GM12873 (cell line): ENCODE measurements around the gene L3MBTL1.

ENCODE experiments used
- TF ChIP-seq, protein P1 (sequence below): IDR thresholded peaks from 2 replicates; pipeline ENCODE4 v1.5.1; 2012; ENCODE audit warnings: low read depth, mild to moderate bottlenecking, moderate library complexity, low read length, control low read depth; ENCODE audit not compliant: insufficient read depth; ENCODE audit errors: missing control alignments

L3MBTL1 gene

DNA sequence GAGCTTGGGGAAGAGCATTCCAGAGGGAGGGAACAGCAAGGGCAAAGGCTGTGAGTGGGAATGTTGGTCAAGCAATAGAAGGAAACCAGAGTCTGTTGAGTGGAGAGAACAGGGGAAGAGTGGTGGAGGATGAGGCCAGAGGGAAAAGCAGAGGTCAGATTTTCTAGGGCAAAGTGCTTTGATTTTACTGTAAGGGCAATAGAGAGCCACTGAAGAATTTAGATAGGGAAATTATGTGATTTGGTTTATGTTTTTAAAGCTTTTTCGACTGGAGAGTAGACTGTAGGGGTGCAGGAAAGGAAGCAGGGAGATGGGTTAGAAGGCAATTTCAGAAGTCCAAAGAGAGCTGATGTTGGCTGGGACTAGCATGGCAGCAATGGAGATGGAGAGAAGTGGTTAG lies 4.4 kb downstream of the L3MBTL1 start:
- TF ChIP-seq, protein P1, sequence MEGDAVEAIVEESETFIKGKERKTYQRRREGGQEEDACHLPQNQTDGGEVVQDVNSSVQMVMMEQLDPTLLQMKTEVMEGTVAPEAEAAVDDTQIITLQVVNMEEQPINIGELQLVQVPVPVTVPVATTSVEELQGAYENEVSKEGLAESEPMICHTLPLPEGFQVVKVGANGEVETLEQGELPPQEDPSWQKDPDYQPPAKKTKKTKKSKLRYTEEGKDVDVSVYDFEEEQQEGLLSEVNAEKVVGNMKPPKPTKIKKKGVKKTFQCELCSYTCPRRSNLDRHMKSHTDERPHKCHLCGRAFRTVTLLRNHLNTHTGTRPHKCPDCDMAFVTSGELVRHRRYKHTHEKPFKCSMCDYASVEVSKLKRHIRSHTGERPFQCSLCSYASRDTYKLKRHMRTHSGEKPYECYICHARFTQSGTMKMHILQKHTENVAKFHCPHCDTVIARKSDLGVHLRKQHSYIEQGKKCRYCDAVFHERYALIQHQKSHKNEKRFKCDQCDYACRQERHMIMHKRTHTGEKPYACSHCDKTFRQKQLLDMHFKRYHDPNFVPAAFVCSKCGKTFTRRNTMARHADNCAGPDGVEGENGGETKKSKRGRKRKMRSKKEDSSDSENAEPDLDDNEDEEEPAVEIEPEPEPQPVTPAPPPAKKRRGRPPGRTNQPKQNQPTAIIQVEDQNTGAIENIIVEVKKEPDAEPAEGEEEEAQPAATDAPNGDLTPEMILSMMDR, result no peak

DNA sequence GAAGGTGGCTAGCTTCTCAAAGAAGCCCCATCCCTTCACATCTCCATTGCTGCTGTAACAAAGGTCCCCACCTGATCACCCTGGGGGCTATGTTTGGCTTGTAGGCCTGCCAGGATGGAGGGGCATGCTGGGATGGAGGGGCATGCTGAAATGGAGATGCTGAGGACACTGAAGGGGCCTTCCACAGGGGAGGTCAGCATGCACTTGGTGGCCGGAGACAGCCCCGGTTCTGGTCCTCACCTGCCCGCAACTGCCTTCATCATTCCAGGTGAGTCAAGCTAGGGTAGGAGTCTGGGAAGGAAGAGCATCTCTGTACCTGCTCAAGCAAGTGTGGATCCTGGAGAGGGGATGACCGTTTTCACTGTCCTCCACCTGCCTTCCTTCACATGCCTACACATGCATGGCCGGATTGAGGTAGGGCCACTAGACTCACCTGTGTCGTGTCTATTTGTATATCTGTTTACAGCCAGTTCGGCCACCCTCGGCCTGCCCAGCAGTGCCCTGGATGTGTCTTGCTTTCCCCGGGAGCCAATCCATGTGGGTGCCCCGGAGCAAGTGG lies 6.0 kb downstream of the L3MBTL1 start:
- TF ChIP-seq, protein P1, result no peak

DNA sequence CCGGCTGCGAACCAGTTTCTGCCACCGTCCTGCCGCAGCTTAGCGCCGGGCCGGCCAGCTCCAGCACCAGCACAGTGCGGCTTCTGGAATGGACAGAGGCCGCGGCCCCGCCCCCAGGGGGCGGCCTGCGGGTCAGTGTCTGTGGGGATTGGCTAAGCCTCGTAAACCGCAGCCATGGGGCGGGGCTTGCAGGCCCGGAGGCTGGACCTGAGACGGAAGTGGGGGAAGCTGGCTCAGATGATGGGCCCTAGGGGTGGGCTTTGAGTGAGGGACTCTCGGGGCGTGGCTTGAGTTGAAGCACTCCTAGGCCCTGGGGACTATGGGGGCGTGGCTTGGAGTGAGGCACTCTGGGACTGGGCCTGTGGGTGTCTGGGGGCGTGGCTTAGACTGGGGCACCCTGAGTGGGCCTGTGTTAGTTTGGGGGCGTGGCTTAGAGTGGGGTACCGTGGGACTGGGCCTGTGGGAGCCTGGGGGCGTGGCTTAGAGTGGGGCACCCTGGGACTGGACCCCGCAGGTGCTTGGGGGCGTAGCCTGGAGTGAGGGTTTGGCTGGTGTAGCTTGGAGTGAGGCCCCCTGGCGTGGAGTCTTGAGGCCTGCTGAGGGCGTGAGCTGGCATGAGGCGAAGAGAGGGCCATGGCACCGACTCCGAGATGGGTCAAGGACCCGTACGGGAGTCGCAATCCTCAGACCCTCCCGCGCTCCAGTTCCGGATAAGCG lies 6.6 kb downstream of the L3MBTL1 start:
- TF ChIP-seq, protein P1, result peak; percentile 45

DNA sequence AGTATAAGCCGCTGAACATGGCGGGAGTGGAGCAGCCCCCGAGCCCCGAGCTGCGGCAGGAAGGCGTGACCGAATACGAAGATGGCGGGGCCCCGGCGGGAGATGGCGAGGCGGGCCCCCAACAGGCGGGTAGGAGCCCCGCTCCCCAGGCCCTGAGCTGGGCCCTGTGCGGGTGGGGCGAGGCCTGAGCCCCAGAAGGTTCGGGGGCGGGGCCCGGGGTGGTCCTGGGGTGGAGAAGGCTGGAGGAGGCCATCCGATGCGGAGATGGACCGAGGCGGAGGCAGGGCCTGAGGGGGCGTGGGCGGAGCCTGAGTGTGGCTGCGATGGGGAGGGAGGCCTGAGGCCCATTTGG lies 7.1 kb downstream of the L3MBTL1 start:
- TF ChIP-seq, protein P1, result no peak

DNA sequence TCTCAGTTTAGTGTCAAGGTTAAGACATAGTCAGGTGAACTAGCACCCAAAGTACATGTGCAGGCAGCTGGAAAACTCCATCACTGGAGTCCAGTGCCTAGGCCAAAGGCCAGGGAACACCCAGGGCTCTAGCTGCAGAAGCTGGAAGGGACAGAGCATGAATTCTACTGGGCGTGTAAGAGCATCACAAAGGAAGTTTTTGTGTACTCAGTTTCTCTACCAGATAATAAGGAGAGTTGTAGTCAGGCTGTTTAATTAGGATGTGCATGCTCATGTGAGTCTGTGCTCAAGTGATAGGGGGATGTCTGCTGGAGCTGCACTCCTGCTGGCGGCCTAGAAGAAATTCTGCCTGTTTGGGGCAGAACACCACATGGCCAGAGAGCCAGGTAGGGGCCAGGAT lies 8.1 kb downstream of the L3MBTL1 start:
- TF ChIP-seq, protein P1, result no peak

DNA sequence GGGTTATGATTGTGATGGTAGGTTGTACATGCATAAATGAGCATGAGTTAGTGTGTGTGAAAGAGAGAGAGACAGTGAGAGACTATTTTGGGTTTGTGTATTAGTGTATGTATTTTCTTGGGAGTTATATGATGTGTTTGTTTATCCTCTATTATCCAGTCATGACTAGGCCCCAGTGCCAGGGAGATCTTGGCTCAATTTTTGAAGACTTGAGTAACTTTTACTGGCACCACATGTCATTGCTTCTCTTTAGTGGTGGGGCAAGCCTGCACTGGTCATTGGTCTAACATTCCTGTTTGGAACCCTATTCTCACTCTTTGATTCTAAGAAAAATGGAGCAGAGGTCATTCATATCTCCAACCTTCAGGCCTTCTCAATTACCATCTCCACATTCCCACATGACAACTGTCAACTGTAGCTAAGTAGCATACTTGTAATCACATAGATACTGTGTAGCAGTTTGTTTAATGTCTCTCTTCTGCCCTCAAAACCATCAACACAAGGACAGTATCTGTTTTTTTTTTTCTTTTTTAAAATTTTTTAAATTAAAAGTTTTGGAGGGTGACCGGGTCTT lies 8.8 kb downstream of the L3MBTL1 start:
- TF ChIP-seq, protein P1, result no peak

DNA sequence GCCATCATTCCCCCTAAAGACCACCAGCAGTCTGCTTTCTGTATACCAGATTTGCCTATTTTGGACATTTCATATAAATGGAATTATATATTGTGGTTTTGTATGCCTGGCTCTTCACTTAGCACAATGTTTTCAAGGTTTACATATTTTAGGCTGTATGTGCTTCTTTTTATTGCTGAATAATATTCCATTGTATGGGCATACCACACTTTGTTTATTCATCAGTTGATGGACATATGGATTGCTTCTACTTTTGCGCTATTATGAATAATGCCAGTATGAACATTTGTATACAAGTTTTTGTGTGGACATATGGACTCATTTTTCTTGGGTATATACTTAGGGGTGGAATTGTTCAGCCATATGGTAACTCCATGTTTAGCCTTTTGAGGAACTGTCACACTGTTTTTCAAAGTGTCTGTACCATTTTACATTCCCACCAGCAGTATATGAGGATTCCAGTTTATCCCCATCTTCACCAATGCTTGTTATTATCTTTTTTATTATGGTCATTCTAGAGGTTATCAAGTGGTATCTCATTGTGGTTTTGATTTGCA lies 12.7 kb downstream of the L3MBTL1 start:
- TF ChIP-seq, protein P1, result no peak
